ENCODE measurements around the gene LSAMP.

- TF ChIP-seq POLR2AphosphoS5 (IDR thresholded peaks at IDR 0.05; ENCODE audit: low read depth) (no peak), EZH2 (IDR thresholded peaks at IDR 0.05; ENCODE audit: low read depth, unreplicated experiment) (no peak), CTCF (conservative IDR thresholded peaks at IDR 0.05; ENCODE audit: low read depth in 2 of 2) (no peak), CREB1 (CRISPR knock-in tag; IDR thresholded peaks at IDR 0.05; ENCODE audit: low read depth) (no peak), NANOG (IDR thresholded peaks at IDR 0.05; ENCODE audit: borderline replicate concordance) (no peak), REST (IDR thresholded peaks at IDR 0.05; ENCODE audit: unreplicated experiment) (peak; percentile 92), ETS1 (IDR thresholded peaks at IDR 0.05) (no peak), EZH2phosphoT487 (IDR thresholded peaks at IDR 0.05; ENCODE audit: unreplicated experiment) (no peak), JUNB (IDR thresholded peaks at IDR 0.05; ENCODE audit: unreplicated experiment) (no peak), ZNF114 (CRISPR knock-in tag; IDR thresholded peaks at IDR 0.05) (no peak)
Measured at GRCh38 chr3:115859002-115859807, 586.1 kb downstream of the LSAMP start.
